ENCODE data around the gene TRIM54. TPM values are rescaled to one million over a fixed set of nuclear protein-coding genes. Genes with fewer than 3 reads are reported as not detected.
"Not testable (repeated sequence)": the region's sequence is repeated elsewhere in the genome, so short reads cannot be mapped to it uniquely, and the experiment has no call there.

TRIM54 gene
- total RNA-seq, 2 experiments from 2014 or later = not detected

- H3K27ac Mint-ChIP-seq = peak within 1 kb of the TSS; percentile 85
- no peaks in the 10 kb centered on the region for H3K9me3 Mint-ChIP-seq
- CTCF ChIA-PET = interaction anchor here (0.6 to 2.3 kb wide), 6 partner anchors 12 to 359 kb away, joined by 3 to 13 read pairs (median 4); no protein-coding TSS in a partner anchor
- intact Hi-C loops (cut with micrococcal nuclease) = loop anchor here (1.0 to 2.0 kb wide), 6 partner anchors 33 to 360 kb away; partner anchors contain the start of genes EIF2B4, GTF3C2, IFT172 and NRBP1
- H3K27me3 Mint-ChIP-seq (ENCODE audit: low read depth) = no peaks in the 10 kb centered on the region
- peaks cover 20% of the 10 kb centered on the region for H3K36me3 Mint-ChIP-seq (ENCODE audit: low read depth)
- peak; percentile 95 for DNase-seq
- H3K4me3 Mint-ChIP-seq = peak within 1 kb of the TSS; percentile 84
- peaks cover 14% of the 10 kb centered on the region for H3K4me1 Mint-ChIP-seq (ENCODE audit: low read depth)
Measured at GRCh38 chr2:27322766-27323595, 40.8 kb downstream of the TRIM54 start, which contains the start of gene MPV17. MPV17 (minus strand) TSS chr2:27323097; CDS start chr2:27322517, 580 bp downstream.

- Mint-ChIP-seq H3K27ac (peak overlapping the region; percentile 85), H3K36me3 (ENCODE audit: low read depth) (peaks cover 25% of the 10 kb centered on the region), H3K9me3 (no peaks in the 10 kb centered on the region), H3K4me1 (ENCODE audit: low read depth) (peaks cover 14% of the 10 kb centered on the region), H3K4me3 (peak overlapping the region; percentile 84), H3K27me3 (ENCODE audit: low read depth) (no peaks in the 10 kb centered on the region)
- no peak for DNase-seq
- intact Hi-C loops (cut with micrococcal nuclease) = loop anchor here (1.0 to 2.0 kb wide), 4 partner anchors 33 to 340 kb away; partner anchors contain the start of genes EIF2B4, GTF3C2, NRBP1 and SLC4A1AP
- CTCF ChIA-PET = interaction anchor here (0.6 to 2.3 kb wide), 5 partner anchors 11 to 107 kb away, joined by 3 to 13 read pairs (median 3); no protein-coding TSS in a partner anchor
Measured at GRCh38 chr2:27323596-27324285, 41.5 kb downstream of the TRIM54 start.

GRCh38 chr2:27324720-27325119, 42.5 kb downstream of the TRIM54 start:
- peak overlapping the region; percentile 46 for H3K4me3 Mint-ChIP-seq
- peaks cover 28% of the 10 kb centered on the region for H3K36me3 Mint-ChIP-seq (ENCODE audit: low read depth)
- DNase-seq = no peak
- no peaks in the 10 kb centered on the region for H3K27me3 Mint-ChIP-seq (ENCODE audit: low read depth)
- intact Hi-C loops (cut with micrococcal nuclease) = no loop called here
- CTCF ChIA-PET = interaction anchor here (1.2 kb wide), 1 partner anchor 37 kb away, joined by 3 read pairs; no protein-coding TSS in a partner anchor
- H3K9me3 Mint-ChIP-seq = no peaks in the 10 kb centered on the region
- peak overlapping the region; percentile 22 for H3K27ac Mint-ChIP-seq
- peaks cover 14% of the 10 kb centered on the region for H3K4me1 Mint-ChIP-seq (ENCODE audit: low read depth)

- H3K27ac Mint-ChIP-seq = no peak overlapping the region
- H3K4me1 Mint-ChIP-seq (ENCODE audit: low read depth) = no peaks in the 10 kb centered on the region
- H3K36me3 Mint-ChIP-seq (ENCODE audit: low read depth) = peaks cover 31% of the 10 kb centered on the region
- CTCF ChIA-PET = no interaction called here
- DNase-seq = no peak
- H3K4me3 Mint-ChIP-seq = no peak overlapping the region
- no peaks in the 10 kb centered on the region for H3K27me3 Mint-ChIP-seq (ENCODE audit: low read depth)
- no peaks in the 10 kb centered on the region for H3K9me3 Mint-ChIP-seq
- intact Hi-C loops (cut with micrococcal nuclease) = no loop called here
Measured at GRCh38 chr2:27335311-27335710, 53.1 kb downstream of the TRIM54 start.

GRCh38 chr2:27336173-27336572, 53.9 kb downstream of the TRIM54 start:
- intact Hi-C loops (cut with micrococcal nuclease) = no loop called here
- Mint-ChIP-seq H3K27me3 (ENCODE audit: low read depth) (no peaks in the 10 kb centered on the region), H3K27ac (no peak overlapping the region), H3K4me3 (no peak overlapping the region), H3K4me1 (ENCODE audit: low read depth) (no peaks in the 10 kb centered on the region), H3K9me3 (no peaks in the 10 kb centered on the region), H3K36me3 (ENCODE audit: low read depth) (peaks cover 37% of the 10 kb centered on the region)
- CTCF ChIA-PET = interaction anchor here (0.5 to 1.7 kb wide), 2 partner anchors 33 to 324 kb away, joined by 3 to 5 read pairs; no protein-coding TSS in a partner anchor
- DNase-seq = no peak

GRCh38 chr2:27347641-27348040, 65.4 kb downstream of the TRIM54 start:
- DNase-seq = no peak
- H3K4me3 Mint-ChIP-seq = no peak overlapping the region
- H3K27me3 Mint-ChIP-seq (ENCODE audit: low read depth) = no peaks in the 10 kb centered on the region
- H3K36me3 Mint-ChIP-seq (ENCODE audit: low read depth) = peaks cover 14% of the 10 kb centered on the region
- intact Hi-C loops (cut with micrococcal nuclease) = no loop called here
- H3K27ac Mint-ChIP-seq = no peak overlapping the region
- H3K9me3 Mint-ChIP-seq = no peaks in the 10 kb centered on the region
- CTCF ChIA-PET = interaction anchor here (1.9 kb wide), 1 partner anchor 22 kb away, joined by 7 read pairs; no protein-coding TSS in a partner anchor
- peaks cover 33% of the 10 kb centered on the region for H3K4me1 Mint-ChIP-seq (ENCODE audit: low read depth)

- DNase-seq = no peak
- Mint-ChIP-seq H3K36me3 (ENCODE audit: low read depth) (peaks cover 5% of the 10 kb centered on the region), H3K27ac (no peak overlapping the region), H3K9me3 (no peaks in the 10 kb centered on the region), H3K4me3 (no peak overlapping the region), H3K4me1 (ENCODE audit: low read depth) (peaks cover 51% of the 10 kb centered on the region), H3K27me3 (ENCODE audit: low read depth) (no peaks in the 10 kb centered on the region)
- intact Hi-C loops (cut with micrococcal nuclease) = no loop called here
- CTCF ChIA-PET = interaction anchor here (0.8 kb wide), 1 partner anchor 88 kb away, joined by 3 read pairs; no protein-coding TSS in a partner anchor
Measured at GRCh38 chr2:27350106-27350693, 68.0 kb downstream of the TRIM54 start.

GRCh38 chr2:27351802-27352598, 69.8 kb downstream of the TRIM54 start:
- DNase-seq = no peak
- H3K36me3 Mint-ChIP-seq (ENCODE audit: low read depth) = peaks cover 15% of the 10 kb centered on the region
- H3K4me1 Mint-ChIP-seq (ENCODE audit: low read depth) = peaks cover 58% of the 10 kb centered on the region
- no peak overlapping the region for H3K4me3 Mint-ChIP-seq
- peak overlapping the region; percentile 13 for H3K27ac Mint-ChIP-seq
- no peaks in the 10 kb centered on the region for H3K27me3 Mint-ChIP-seq (ENCODE audit: low read depth)
- CTCF ChIA-PET = interaction anchor here (0.7 to 3.4 kb wide), 4 partner anchors 17 to 72 kb away, joined by 3 to 22 read pairs (median 4); partner anchors contain the start of genes EIF2B4, MPV17 and SNX17
- no peaks in the 10 kb centered on the region for H3K9me3 Mint-ChIP-seq
- intact Hi-C loops (cut with micrococcal nuclease) = no loop called here

GRCh38 chr2:27353386-27353761, 71.1 kb downstream of the TRIM54 start:
- H3K4me1 Mint-ChIP-seq (ENCODE audit: low read depth) = peaks cover 62% of the 10 kb centered on the region
- intact Hi-C loops (cut with micrococcal nuclease); DNase-seq; H3K9me3 Mint-ChIP-seq; H3K4me3 Mint-ChIP-seq; H3K27me3 Mint-ChIP-seq (ENCODE audit: low read depth); H3K27ac Mint-ChIP-seq: not testable (repeated sequence)
- H3K36me3 Mint-ChIP-seq (ENCODE audit: low read depth) = peaks cover 21% of the 10 kb centered on the region
- CTCF ChIA-PET = interaction anchor here (0.6 to 3.4 kb wide), 3 partner anchors 15 to 74 kb away, joined by 3 to 22 read pairs (median 4); partner anchors contain the start of genes EIF2B4 and SNX17

GRCh38 chr2:27353762-27354596, 71.8 kb downstream of the TRIM54 start:
- CTCF ChIA-PET = interaction anchor here (0.6 to 3.4 kb wide), 3 partner anchors 15 to 270 kb away, joined by 3 to 22 read pairs (median 4); partner anchors contain the start of genes EIF2B4 and SNX17
- Mint-ChIP-seq H3K4me3 (no peak overlapping the region), H3K9me3 (no peaks in the 10 kb centered on the region)

More at GRCh38 chr2:27353762-27354596, 71.8 kb downstream of the TRIM54 start:
- no peak for DNase-seq
- H3K36me3 Mint-ChIP-seq (ENCODE audit: low read depth) = peaks cover 23% of the 10 kb centered on the region
- intact Hi-C loops (cut with micrococcal nuclease) = no loop called here
- H3K27me3 Mint-ChIP-seq (ENCODE audit: low read depth) = no peaks in the 10 kb centered on the region
- peaks cover 65% of the 10 kb centered on the region for H3K4me1 Mint-ChIP-seq (ENCODE audit: low read depth)
- H3K27ac Mint-ChIP-seq = no peak overlapping the region

Data from activated naive CD4-positive, alpha-beta T cell treated with anti-CD3 and anti-CD28 coated beads for 36 hours (primary cell).